OCI-LY7 (cell line): Measurements from ENCODE around the gene RIN2.

ENCODE experiments used
- EZH2phosphoT487 ChIP-seq: fragments of 200-600 bp; sonication (generic); IDR thresholded peaks from 2 replicates; pipeline ENCODE4 v1.6.1; 2018; ENCODE audit warnings: low read depth, borderline replicate concordance, mild to moderate bottlenecking, mixed run types, antibody characterized with exemption, low read length, moderate library complexity, mixed read lengths
- TF ChIP-seq, protein P1 (sequence below): fragments of 200-600 bp; sonication (generic); conservative IDR thresholded peaks from 2 replicates; pipeline ENCODE4 v1.5.1; 2014; ENCODE audit warnings: mild to moderate bottlenecking, antibody characterized with exemption, low read length, moderate library complexity, mixed read lengths

GRCh38 chr20:19782669-19783068 is 24.6 kb downstream of the RIN2 start:
- TF ChIP-seq, protein P1, sequence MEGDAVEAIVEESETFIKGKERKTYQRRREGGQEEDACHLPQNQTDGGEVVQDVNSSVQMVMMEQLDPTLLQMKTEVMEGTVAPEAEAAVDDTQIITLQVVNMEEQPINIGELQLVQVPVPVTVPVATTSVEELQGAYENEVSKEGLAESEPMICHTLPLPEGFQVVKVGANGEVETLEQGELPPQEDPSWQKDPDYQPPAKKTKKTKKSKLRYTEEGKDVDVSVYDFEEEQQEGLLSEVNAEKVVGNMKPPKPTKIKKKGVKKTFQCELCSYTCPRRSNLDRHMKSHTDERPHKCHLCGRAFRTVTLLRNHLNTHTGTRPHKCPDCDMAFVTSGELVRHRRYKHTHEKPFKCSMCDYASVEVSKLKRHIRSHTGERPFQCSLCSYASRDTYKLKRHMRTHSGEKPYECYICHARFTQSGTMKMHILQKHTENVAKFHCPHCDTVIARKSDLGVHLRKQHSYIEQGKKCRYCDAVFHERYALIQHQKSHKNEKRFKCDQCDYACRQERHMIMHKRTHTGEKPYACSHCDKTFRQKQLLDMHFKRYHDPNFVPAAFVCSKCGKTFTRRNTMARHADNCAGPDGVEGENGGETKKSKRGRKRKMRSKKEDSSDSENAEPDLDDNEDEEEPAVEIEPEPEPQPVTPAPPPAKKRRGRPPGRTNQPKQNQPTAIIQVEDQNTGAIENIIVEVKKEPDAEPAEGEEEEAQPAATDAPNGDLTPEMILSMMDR = no peak
- TF ChIP-seq EZH2phosphoT487 = no peak
